D721Med (cell line): Measurements from ENCODE around the gene SPHK2.

ENCODE experiments used
- DNase-seq: peaks from one replicate; pipeline ENCODE4 v3.0.0; 2011; ENCODE audit warnings: low spot score; ENCODE audit not compliant: insufficient read length
- FAIRE-seq: peaks from 2 replicates; lab custom pipeline; 2011; peaks lifted over from hg19 to GRCh38; lab: Jason Lieb, UNC
- CTCF ChIP-seq: IDR thresholded peaks from 2 replicates; pipeline ENCODE4 v1.5.1; 2012; ENCODE audit warnings: mild to moderate bottlenecking, control low read depth; ENCODE audit not compliant: insufficient read depth; ENCODE audit errors: missing control alignments

SPHK2 gene

GRCh38 chr19:48624791-48625723 lies 5.8 kb downstream of the SPHK2 start:
- FAIRE-seq (no peak), DNase-seq (no peak)
- TF ChIP-seq CTCF = no peak

GRCh38 chr19:48625891-48626327 lies 6.6 kb downstream of the SPHK2 start:
- no peak for DNase-seq
- no peak for TF ChIP-seq CTCF
- FAIRE-seq = no peak

- TF ChIP-seq CTCF = no peak
- no peak for DNase-seq
- FAIRE-seq = no peak
Measured at GRCh38 chr19:48627201-48627864, 8.0 kb downstream of the SPHK2 start.

GRCh38 chr19:48627865-48628314 lies 8.6 kb downstream of the SPHK2 start:
- FAIRE-seq (no peak), DNase-seq (no peak)
- no peak for TF ChIP-seq CTCF

GRCh38 chr19:48628486-48629296 lies 9.4 kb downstream of the SPHK2 start:
- FAIRE-seq (no peak), DNase-seq (no peak)
- no peak for TF ChIP-seq CTCF

- FAIRE-seq = no peak
- no peak for TF ChIP-seq CTCF
Measured at GRCh38 chr19:48629297-48629598, 9.9 kb downstream of the SPHK2 start.

More at GRCh38 chr19:48629297-48629598, 9.9 kb downstream of the SPHK2 start:
- DNase-seq = no peak
